ENCODE measurements around the gene TPT1. TPM values are rescaled to one million over a fixed set of nuclear protein-coding genes. Genes with fewer than 3 reads are reported as not detected.

TPT1 gene
- total and polyA plus RNA-seq, 9 of the 15 experiments (the other 6 are each of a cell fraction or from before 2014, with no cell fraction given): 602 to 2,508 (median 1,784) TPM

GRCh38 chr13:45370922-45371406 is 30.0 kb upstream of the TPT1 start:
- intact Hi-C loops (cut with micrococcal nuclease): loop anchor here (2.0 to 10.0 kb wide), 3 partner anchors 94 to 346 kb away; partner anchors contain the start of gene COG3
- FAIRE-seq (no peak), ATAC-seq (peak; percentile 87)
- peak; percentile 64 for TF ChIP-seq ZNF316 (IDR thresholded peaks at IDR 0.05)
- TF ChIP-seq TSHZ1 (CRISPR knock-in tag; IDR thresholded peaks at IDR 0.05): no peak
- peak; percentile 57 to 78 for TF ChIP-seq RAD21 (CRISPR knock-in tag; conservative IDR thresholded peaks at IDR 0.05 in 1 of 2, IDR thresholded peaks at IDR 0.05 in 1 of 2)
- TF ChIP-seq RB1 (IDR thresholded peaks at IDR 0.05; ENCODE audit: low read depth): 0 out of 2 replicates have a peak, but pooled peaks have one; percentile 33
- TF ChIP-seq CTCF (IDR thresholded peaks at IDR 0.05 in 2 of 3, conservative IDR thresholded peaks at IDR 0.05 in 1 of 3; ENCODE audit: insufficient read depth in 2 of 3, low read depth in 1 of 3, low read length in 3 of 3): peak; percentile 79 to 86 (median 83)
- peak; percentile 20; the same call in 1 of the 2 replicates for TF ChIP-seq VEZF1 (CRISPR knock-in tag; IDR thresholded peaks at IDR 0.05)
- 0 out of 2 replicates have a peak, but pooled peaks have one; percentile 31 for TF ChIP-seq C11orf30 (IDR thresholded peaks at IDR 0.05; ENCODE audit: low read depth)

More at GRCh38 chr13:45370922-45371406, 30.0 kb upstream of the TPT1 start:
- Histone ChIP-seq H3K4me3 (no peak overlapping the region), H3K36me3 (ENCODE audit: control insufficient read depth, insufficient read depth, low read length) (no peaks in the 10 kb centered on the region), H3K9ac (ENCODE audit: insufficient read depth in 1 of 2, low read depth in 2 of 2, low read length in 2 of 2) (no peak overlapping the region), H2AFZ (ENCODE audit: low read depth, low read length) (no peak overlapping the region), H3K27ac (ENCODE audit: extremely low read depth, low read depth, low read length) (no peak overlapping the region), H3K9me3 (replicated peaks; ENCODE audit: control insufficient read depth, insufficient read depth, low read depth, low read length) (no peaks in the 10 kb centered on the region), H3K4me2 (ENCODE audit: insufficient read depth, low read length) (no peak overlapping the region; the same call in 1 of the 2 replicates), H3K4me1 (replicated peaks in 1 of 2; ENCODE audit: control insufficient read depth in 2 of 2, insufficient read depth in 2 of 2, low read length in 2 of 2) (peaks cover 9 to 17% of the 10 kb centered on the region in 2 experiments; a peak in 4 of 5 replicates), H3K27me3 (ENCODE audit: control insufficient read depth in 2 of 2, insufficient read depth in 2 of 2, low read length in 2 of 2) (no peaks in the 10 kb centered on the region), H4K20me1 (replicated peaks; ENCODE audit: control insufficient read depth, insufficient read depth, low read length) (no peaks in the 10 kb centered on the region), H3K79me2 (ENCODE audit: control insufficient read depth, insufficient read depth, low read length) (no peaks in the 10 kb centered on the region), H3K9me1 (ENCODE audit: control insufficient read depth, insufficient read depth, low read length) (no peaks in the 10 kb centered on the region)
- ChIA-PET CTCF (ENCODE audit: low intra/inter-chr PET ratio) (interaction anchor here (0.6 to 1.5 kb wide), 6 partner anchors 23 to 347 kb away, joined by 3 to 8 read pairs (median 4); no protein-coding TSS in a partner anchor), POLR2A (interaction anchor here (0.5 kb wide), 1 partner anchor 238 kb away, joined by 3 read pairs; no protein-coding TSS in a partner anchor)
- WGBS (ENCODE audit: insufficient coverage, low coverage, missing lambda C conversion rate): 29% methylated on average over 11 of the region's 30 CpGs
- in situ Hi-C loops (cut with MboI): loop anchor here (25.0 kb wide), 1 partner anchor 341 kb away; the partner anchor contains the start of gene CBY2
- DNase-seq (ENCODE audit: extremely low read depth in 1 of 4, low spot score in 3 of 4): peak; percentile 66 to 76 (median 74)
- BruUV-seq (replicated peaks): no TSS peak
